GM18502 (cell line): Measurements from ENCODE around the gene ZNF600.
"Not testable (repeated sequence)": the region's sequence is repeated elsewhere in the genome, so short reads cannot be mapped to it uniquely, and the experiment has no call there.

Source experiments
- ATAC-seq: cut with Tn5 transposase; IDR thresholded peaks from one replicate; pipeline ENCODE4 v1.9.1; 2021; ENCODE audit warnings: mild to moderate bottlenecking; ENCODE audit not compliant: unreplicated experiment, poor library complexity

Gene ZNF600

GRCh38 chr19:52742516-52742915 is 44.1 kb downstream of the ZNF600 start:
- no peak for ATAC-seq

DNA sequence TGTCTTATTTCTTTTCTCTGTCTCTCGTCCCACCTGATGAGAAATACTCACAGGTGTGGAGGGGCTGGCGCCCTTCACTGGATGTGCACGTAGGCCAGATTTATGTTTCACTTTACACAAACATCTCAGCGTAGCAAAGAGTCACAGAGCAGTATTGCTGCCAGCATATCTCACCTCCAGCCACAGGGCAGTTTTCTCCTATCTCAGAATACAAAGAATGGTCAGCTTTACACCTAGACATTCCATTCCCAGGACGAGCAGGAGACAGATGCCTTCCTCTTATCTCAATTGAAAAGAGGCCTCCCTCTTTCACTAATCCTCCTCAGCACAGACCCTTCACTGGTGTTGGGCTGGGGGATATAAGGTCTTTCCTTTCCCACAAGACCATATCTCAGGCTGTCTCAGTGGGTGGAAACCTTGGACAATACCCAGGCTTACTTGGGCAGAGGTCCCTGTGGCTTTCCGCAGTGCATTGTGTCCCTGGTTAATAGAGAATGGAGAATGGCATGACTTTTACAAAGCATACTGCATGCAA is 44.6 kb downstream of the ZNF600 start:
- ATAC-seq = no peak

DNA sequence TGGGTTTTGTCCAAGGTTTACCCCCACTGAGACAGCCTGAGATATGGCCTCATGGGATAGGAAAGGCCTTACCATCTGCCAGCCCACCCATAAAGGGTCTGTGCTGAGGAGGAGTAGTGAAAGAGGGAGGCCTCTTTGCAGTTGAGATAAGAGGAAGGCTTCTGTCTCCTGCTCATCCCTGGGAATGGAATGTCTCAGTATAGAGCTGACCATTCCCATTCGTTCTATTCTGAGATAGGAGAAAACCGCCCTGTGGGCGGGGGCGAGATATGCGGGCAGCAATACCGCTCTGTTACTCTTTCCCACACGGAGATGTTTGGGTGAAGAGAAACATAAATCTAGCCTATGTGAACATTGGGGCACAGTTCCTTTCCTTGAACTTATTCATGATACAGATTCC is 45.2 kb downstream of the ZNF600 start:
- ATAC-seq = not testable (repeated sequence)

DNA sequence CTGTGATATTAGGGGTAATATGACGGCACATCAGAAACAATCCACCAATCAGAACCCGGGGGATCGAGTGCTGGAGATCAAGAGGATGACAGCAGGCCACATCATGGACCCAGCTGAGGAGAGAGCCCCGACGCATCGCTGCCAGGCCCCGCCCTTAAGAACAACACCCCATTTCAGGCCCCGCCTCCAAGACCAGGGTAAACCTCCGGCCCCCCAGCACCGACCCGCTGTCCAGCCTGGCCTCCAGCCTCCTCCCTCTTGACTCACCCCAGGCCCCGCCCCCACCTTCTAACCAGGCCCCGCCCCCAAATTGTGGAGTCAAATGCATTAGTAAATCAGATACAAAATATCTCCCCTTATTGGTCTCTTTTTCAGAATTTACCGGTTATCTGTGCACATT is 47.0 kb downstream of the ZNF600 start:
- no peak for ATAC-seq

DNA sequence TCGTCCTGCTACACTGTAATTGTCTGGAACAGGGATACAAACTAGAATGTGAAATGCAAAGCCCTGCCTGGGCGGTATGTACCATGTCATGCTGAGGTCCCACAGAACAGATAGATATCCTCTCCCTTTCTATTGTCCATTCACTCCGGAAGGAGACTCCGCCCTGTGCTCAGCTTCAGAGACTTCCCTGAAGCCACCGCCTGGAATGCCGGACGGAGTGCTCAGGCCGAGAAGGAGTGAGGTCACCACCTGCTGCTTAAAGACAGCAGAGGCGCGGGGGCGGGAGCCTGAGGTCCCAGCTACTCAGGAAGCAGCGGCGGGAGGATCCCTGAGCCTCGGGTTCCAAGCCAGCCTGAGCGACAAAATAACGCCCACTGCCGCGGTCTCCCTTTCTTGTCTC is 50.9 kb downstream of the ZNF600 start:
- ATAC-seq = no peak

GRCh38 chr19:52734893-52735661 is 51.5 kb downstream of the ZNF600 start, which contains the start of gene ZNF611:
Gene ZNF611, minus strand, starts transcription at chr19:52735044. Its CDS starts 19,150 bp downstream, at chr19:52715894.
- peak; percentile 96 for ATAC-seq

- peak; percentile 43 for ATAC-seq
Observed at GRCh38 chr19:52734331-52734892, 52.2 kb downstream of the ZNF600 start.

GRCh38 chr19:52726051-52726450 is 60.5 kb downstream of the ZNF600 start:
- ATAC-seq = not testable (repeated sequence)

GRCh38 chr19:52725528-52725961 is 61.0 kb downstream of the ZNF600 start:
- no peak for ATAC-seq

GRCh38 chr19:52724701-52725514 is 61.7 kb downstream of the ZNF600 start:
- no peak for ATAC-seq

GRCh38 chr19:52723907-52724598 is 62.5 kb downstream of the ZNF600 start:
- not testable (repeated sequence) for ATAC-seq

DNA sequence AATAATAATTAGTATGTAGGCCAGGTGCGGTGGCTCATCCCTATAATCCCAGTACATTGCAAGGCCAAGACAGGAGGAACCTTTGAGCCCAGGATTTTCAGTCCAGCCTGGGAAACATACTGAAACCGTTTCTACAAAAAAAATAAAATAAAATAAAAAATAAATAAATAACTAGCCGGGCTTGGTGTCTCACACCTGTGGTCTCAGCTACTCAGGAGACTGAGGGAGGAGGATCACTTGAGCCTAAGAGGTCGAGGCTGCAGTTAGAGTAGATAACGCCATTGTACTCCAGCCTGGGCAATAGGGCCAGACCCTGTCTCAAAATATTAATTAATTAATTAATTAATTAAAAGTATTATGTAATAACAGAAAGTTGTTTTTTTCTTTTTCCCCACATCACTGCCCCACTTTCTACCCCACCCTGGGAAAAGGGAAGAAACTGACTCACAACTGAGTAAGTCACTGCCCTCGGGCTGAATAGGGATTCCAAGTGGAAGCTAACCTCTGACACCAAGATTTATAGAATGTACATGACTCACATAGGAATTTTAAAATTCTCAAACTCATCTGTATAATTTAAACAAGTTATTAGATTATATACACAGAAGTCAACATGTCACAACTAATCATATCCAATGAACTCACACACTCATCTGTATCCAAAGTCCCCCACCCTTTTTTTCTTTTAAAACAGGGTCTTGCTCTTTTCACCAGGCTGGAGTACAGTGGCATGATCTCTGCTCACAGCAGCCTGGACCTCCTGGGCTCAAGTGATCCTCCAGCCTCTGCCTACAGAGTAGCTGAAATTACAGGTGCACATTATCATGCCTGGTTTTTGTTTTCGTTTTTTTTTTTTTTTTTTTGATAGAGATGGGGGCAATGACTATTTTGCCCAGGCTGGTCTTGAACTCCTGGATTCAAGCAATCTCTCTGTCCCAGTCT is 64.3 kb downstream of the ZNF600 start:
- no peak for ATAC-seq

GRCh38 chr19:52720541-52720940 is 66.0 kb downstream of the ZNF600 start:
- ATAC-seq = not testable (repeated sequence)

DNA sequence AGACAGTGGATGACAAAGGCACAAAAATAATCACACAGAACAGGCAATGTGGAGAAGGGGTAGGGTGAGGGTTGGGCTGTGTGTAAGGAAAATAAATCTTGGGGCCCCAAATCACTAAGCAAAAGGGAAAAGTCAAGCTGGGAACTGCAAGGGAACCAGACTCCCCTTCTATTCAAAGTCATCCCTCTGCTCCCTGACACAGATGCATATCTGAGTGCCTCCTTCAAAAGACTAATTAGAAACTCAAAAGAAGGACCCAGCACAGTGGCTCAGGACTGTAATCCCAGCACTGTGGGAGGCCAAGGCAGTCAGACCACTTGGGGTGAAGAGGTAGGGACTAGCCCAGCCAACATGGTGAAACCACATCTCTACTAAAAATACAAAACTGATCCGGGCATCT is 70.1 kb downstream of the ZNF600 start:
- no peak for ATAC-seq

GRCh38 chr19:52715902-52716301 is 70.7 kb downstream of the ZNF600 start:
- not testable (repeated sequence) for ATAC-seq

DNA sequence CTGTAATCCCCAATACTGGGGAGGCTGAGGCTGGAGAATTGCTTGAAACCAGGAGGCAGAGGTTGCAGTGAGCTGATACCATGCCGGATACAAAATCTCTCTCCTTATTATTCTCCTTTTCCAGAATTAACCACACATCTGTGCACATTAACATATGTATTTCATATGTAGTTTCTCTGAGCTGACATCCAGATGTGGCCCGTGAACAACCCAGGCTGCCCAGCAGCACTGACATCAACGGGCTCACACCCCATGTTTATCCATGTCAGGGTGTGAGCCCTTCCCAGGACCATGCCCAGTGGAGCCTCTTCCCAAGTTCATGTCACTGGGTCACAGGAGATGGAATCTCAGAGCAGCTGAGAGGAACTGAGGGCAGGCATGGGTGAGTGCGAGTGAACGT is 71.3 kb downstream of the ZNF600 start:
- ATAC-seq = not testable (repeated sequence)
